Lower lobe of right lung (tissue), 2 donors: ENCODE measurements around the gene KIF5A. TPM values are rescaled to one million over a fixed set of nuclear protein-coding genes. Genes with fewer than 3 reads are reported as not detected.

ENCODE experiments used
- ATAC-seq, 2 donors: fragments of 200-7000 bp; cut with Tn5 transposase; one replicate each; pipeline ENCODE4 v1.9.1; 2020 to 2022; ENCODE audit warnings: mild to moderate bottlenecking in 2 of 2, moderate library complexity in 2 of 2
- DNase-seq: peaks from one replicate; pipeline ENCODE4 v3.0.0-alpha.2; 2020
- H3K27ac ChIP-seq: fragments of 200-600 bp; one replicate; pipeline ENCODE4 v1.8.0; 2022
- H3K27me3 ChIP-seq: fragments of 200-600 bp; one replicate; pipeline ENCODE4 v1.8.0; 2022; ENCODE audit warnings: low read depth
- H3K36me3 ChIP-seq: fragments of 200-600 bp; one replicate; pipeline ENCODE4 v1.8.0; 2022; ENCODE audit warnings: mild to moderate bottlenecking
- H3K4me1 ChIP-seq: fragments of 200-600 bp; one replicate; pipeline ENCODE4 v1.8.0; 2022
- H3K4me3 ChIP-seq: fragments of 200-600 bp; one replicate; pipeline ENCODE4 v1.8.0; 2022; ENCODE audit warnings: mild to moderate bottlenecking
- H3K9me3 ChIP-seq: fragments of 200-600 bp; one replicate; pipeline ENCODE4 v1.8.0; 2022
- CTCF ChIP-seq: fragments of 200-600 bp; IDR thresholded peaks from one replicate; pipeline ENCODE4 v1.8.0; 2022; ENCODE audit warnings: antibody characterized with exemption, mild to moderate bottlenecking
- intact Hi-C: fragments of 100-400 bp; cut with DNase I; formaldehyde crosslinking; loops from one replicate; pipeline ENCODE4 v1.11.0; 2022
- microRNA-seq: library from miRNA; unstranded; fragments of <30 nt; microRNA quantifications from one replicate; pipeline ENCODE4 v1.2.0, GENCODE V29; 2020; ENCODE audit warnings: borderline number of aligned reads
- total RNA-seq: library from RNA; stranded (reverse); fragmentation: NEBNext Ultra II Directional; extraction: Animal tissue kit (Norgen Biotek cat#: 25700); gene quantifications from one replicate; pipeline ENCODE4 v1.2.1, GENCODE V29; 2021
- donor health status: DM: no; HTN: yes; CAD: no; lungs with severe emphysema.

Gene KIF5A
- total RNA-seq, 1 donor from 2014 or later: 0.09 TPM

- Histone ChIP-seq H3K4me1 (peaks cover 27% of the 10 kb centered on the region), H3K27me3 (peaks cover 66% of the 10 kb centered on the region), H3K9me3 (no peaks in the 10 kb centered on the region), H3K4me3 (peak overlapping the region; percentile 65), H3K27ac (no peak overlapping the region), H3K36me3 (no peaks in the 10 kb centered on the region)
- ATAC-seq: peak; percentile 40 to 42
- no peak for DNase-seq
- intact Hi-C loops: loop anchor here (10.0 kb wide), 1 partner anchor 48 kb away; no protein-coding TSS in a partner anchor
- TF ChIP-seq CTCF: no peak
These were observed 82.5 kb downstream of the KIF5A start for GRCh38 chr12:57632073-57632957.

- H3K9me3 ChIP-seq: no peaks in the 10 kb centered on the region
- no peak within 1 kb of the TSS for H3K27ac ChIP-seq
- ATAC-seq (peak; percentile 92 to 96), DNase-seq (peak; percentile 71)
- peak; percentile 94 for TF ChIP-seq CTCF
- intact Hi-C loops: loop anchor here (10.0 kb wide), 1 partner anchor 48 kb away; no protein-coding TSS in a partner anchor
- no peaks in the 10 kb centered on the region for H3K36me3 ChIP-seq
- H3K4me1 ChIP-seq: peaks cover 18% of the 10 kb centered on the region
- H3K4me3 ChIP-seq: peak within 1 kb of the TSS; percentile 65
- H3K27me3 ChIP-seq: peaks cover 57% of the 10 kb centered on the region
These were observed 83.4 kb downstream of the KIF5A start, which contains the start of gene B4GALNT1 for GRCh38 chr12:57632958-57633840. B4GALNT1 (minus strand) TSS chr12:57633201; CDS start chr12:57632132, 1,069 bp downstream.

Small RNA genes lying within 50 kb of the gene (microRNA-seq; reads per million reads assigned to microRNA genes)
- gene MIR616 (not detected), gene MIR6758 (not detected)

Other genes with a start within 250 kb of the KIF5A start
- gene R3HDM2, start 119.0 kb upstream of the KIF5A start, total RNA-seq: 79.3 TPM
- gene INHBC, start 115.3 kb upstream of the KIF5A start, total RNA-seq: not detected
- gene INHBE, start 94.7 kb upstream of the KIF5A start, total RNA-seq: not detected
- gene GLI1, start 90.3 kb upstream of the KIF5A start, total RNA-seq: 0.21 TPM
- 54.2 TPM for gene ARHGAP9, start 70.2 kb upstream of the KIF5A start, total RNA-seq
- 131 TPM for gene MARS1, start 62.0 kb upstream of the KIF5A start, total RNA-seq
- 26.1 TPM for gene DDIT3, start 29.5 kb upstream of the KIF5A start, total RNA-seq
- 93.1 TPM for gene MBD6, start 27.2 kb upstream of the KIF5A start, total RNA-seq
- gene DCTN2, start 2.9 kb upstream of the KIF5A start, total RNA-seq: 88.3 TPM
- 28.6 TPM for gene PIP4K2C, start 41.1 kb downstream of the KIF5A start, total RNA-seq
- 21.4 TPM for gene DTX3, start 54.8 kb downstream of the KIF5A start, total RNA-seq
- gene ARHGEF25, start 61.4 kb downstream of the KIF5A start, total RNA-seq: 11.5 TPM
- gene B4GALNT1, start 83.2 kb downstream of the KIF5A start, total RNA-seq: 0.89 TPM
- 294 TPM for gene OS9, start 144.1 kb downstream of the KIF5A start, total RNA-seq
- 5.7 TPM for gene AGAP2, start 188.7 kb downstream of the KIF5A start, total RNA-seq
- 41.1 TPM for gene TSPAN31, start 195.0 kb downstream of the KIF5A start, total RNA-seq
- 68.4 TPM for gene CDK4, start 202.3 kb downstream of the KIF5A start, total RNA-seq
- 20.0 TPM for gene MARCHF9, start 205.1 kb downstream of the KIF5A start, total RNA-seq
- 1.1 TPM for gene CYP27B1, start 217.0 kb downstream of the KIF5A start, total RNA-seq
- 14.4 TPM for gene METTL1, start 222.1 kb downstream of the KIF5A start, total RNA-seq
- gene EEF1AKMT3, start 222.6 kb downstream of the KIF5A start, total RNA-seq: 6.8 TPM
- gene TSFM, start 232.7 kb downstream of the KIF5A start, total RNA-seq: 22.6 TPM